HG02571 (cell line): ENCODE measurements around the gene PCSK2.
"Not testable (repeated sequence)": the region's sequence is repeated elsewhere in the genome, so short reads cannot be mapped to it uniquely, and the experiment has no call there.

Experiments
- ATAC-seq: cut with Tn5 transposase; IDR thresholded peaks from one replicate; pipeline ENCODE4 v1.9.1; 2021; ENCODE audit warnings: mild to moderate bottlenecking, moderate library complexity; ENCODE audit not compliant: unreplicated experiment

The PCSK2 gene

GRCh38 chr20:17226410-17227218 is at the start of gene PCSK2:
Gene PCSK2 (plus strand): TSS chr20:17227040. CDS start chr20:17227306, 266 bp downstream.
- ATAC-seq: no peak

- ATAC-seq: no peak
These were observed 49.5 kb upstream of the PCSK2 start for GRCh38 chr20:17177341-17177740.

GRCh38 chr20:17179840-17180239 is 47.0 kb upstream of the PCSK2 start:
- no peak for ATAC-seq

- ATAC-seq: no peak
These were observed 36.7 kb upstream of the PCSK2 start for GRCh38 chr20:17189976-17190695.

- no peak for ATAC-seq
These were observed 29.8 kb upstream of the PCSK2 start for GRCh38 chr20:17197041-17197440.

GRCh38 chr20:17202030-17202429 is 24.8 kb upstream of the PCSK2 start:
- no peak for ATAC-seq

GRCh38 chr20:17202673-17203072 is 24.2 kb upstream of the PCSK2 start:
- ATAC-seq: no peak

- ATAC-seq: no peak
These were observed 21.6 kb upstream of the PCSK2 start for GRCh38 chr20:17205084-17205813.

- no peak for ATAC-seq
These were observed 16.5 kb upstream of the PCSK2 start for GRCh38 chr20:17210387-17210786.

- ATAC-seq: no peak
These were observed 15.9 kb upstream of the PCSK2 start for GRCh38 chr20:17210983-17211382.

- ATAC-seq: no peak
These were observed 11.7 kb upstream of the PCSK2 start for GRCh38 chr20:17215167-17215566.

GRCh38 chr20:17219856-17220255 is 7.0 kb upstream of the PCSK2 start:
- ATAC-seq: not testable (repeated sequence)

GRCh38 chr20:17223553-17223952 is 3.3 kb upstream of the PCSK2 start:
- ATAC-seq: no peak

GRCh38 chr20:17225851-17226409 is 910 bp upstream of the PCSK2 start:
- no peak for ATAC-seq

- no peak for ATAC-seq
These were observed 357 bp downstream of the PCSK2 start for GRCh38 chr20:17227219-17227575.

- ATAC-seq: no peak
These were observed 1.1 kb downstream of the PCSK2 start for GRCh38 chr20:17227669-17228623.

- no peak for ATAC-seq
These were observed 1.8 kb downstream of the PCSK2 start for GRCh38 chr20:17228624-17229061.

GRCh38 chr20:17229256-17229655 is 2.4 kb downstream of the PCSK2 start:
- ATAC-seq: no peak

GRCh38 chr20:17233626-17234025 is 6.8 kb downstream of the PCSK2 start:
- ATAC-seq: no peak

- no peak for ATAC-seq
These were observed 9.9 kb downstream of the PCSK2 start for GRCh38 chr20:17236766-17237165.
